H1 (cell line): Measurements from ENCODE around the gene ANK2. TPM values are rescaled to one million over a fixed set of nuclear protein-coding genes. Genes with fewer than 3 reads are reported as not detected.

ENCODE experiments used
- CTCF ChIA-PET: fragments of 300-600 bp; sonication (Branson Sonifier 250); formaldehyde crosslinking; loops from one replicate; lab custom pipeline; 2021; ENCODE audit not compliant: partially characterized antibody; lab: Charles Lee
- POLR2A ChIA-PET: fragments of 300-600 bp; sonication (Branson Sonifier 250); formaldehyde crosslinking; loops from one replicate; lab custom pipeline; 2021; ENCODE audit warnings: inconsistent platforms; ENCODE audit not compliant: partially characterized antibody; lab: Charles Lee
- DNase-seq, 2 experiments: peaks; one replicate each; pipeline versions ENCODE4 v3.0.0 to v3.0.0-alpha.2; 2010 to 2022; ENCODE audit warnings: low spot score in 2 of 2, low read depth in 1 of 2, mixed read lengths in 1 of 2
- FAIRE-seq: peaks from 2 replicates; lab custom pipeline; 2011; peaks lifted over from hg19 to GRCh38; lab: Jason Lieb, UNC
- H2AFZ ChIP-seq: 2 replicates; pipeline ENCODE4 v1.8.1; 2012; ENCODE audit warnings: low read length, inconsistent platforms
- H2AK5ac ChIP-seq: 2 replicates; pipeline ENCODE4 v1.6.1; 2013; ENCODE audit warnings: low read depth, low read length
- H2BK120ac ChIP-seq: replicated peaks from 2 replicates; pipeline ENCODE3; 2013; ENCODE audit warnings: low read depth, low read length, inconsistent platforms
- H2BK12ac ChIP-seq: 2 replicates; pipeline ENCODE4 v1.6.1; 2013; ENCODE audit warnings: low read depth, low read length
- H2BK15ac ChIP-seq: 2 replicates; pipeline ENCODE4 v1.6.1; 2013; ENCODE audit warnings: low read length
- H2BK20ac ChIP-seq: 2 replicates; pipeline ENCODE4 v1.6.1; 2013; ENCODE audit warnings: low read length
- H2BK5ac ChIP-seq: 2 replicates; pipeline ENCODE4 v1.6.1; 2013; ENCODE audit warnings: low read depth, low read length
- H3K14ac ChIP-seq: 2 replicates; pipeline ENCODE4 v1.6.1; 2013; ENCODE audit warnings: inconsistent platforms; ENCODE audit not compliant: insufficient read length
- H3K18ac ChIP-seq: 2 replicates; pipeline ENCODE4 v1.6.1; 2013; ENCODE audit warnings: low read length; ENCODE audit errors: extremely low read depth
- H3K23ac ChIP-seq: 2 replicates; pipeline ENCODE4 v1.6.1; 2013; ENCODE audit warnings: inconsistent platforms; ENCODE audit not compliant: insufficient read length
- H3K23me2 ChIP-seq: 2 replicates; pipeline ENCODE4 v1.6.1; 2013; ENCODE audit warnings: low read depth, low read length
- H3K27ac ChIP-seq: 2 replicates; pipeline ENCODE4 v1.6.1; 2011; ENCODE audit warnings: low read depth, low read length, inconsistent platforms
- H3K27me3 ChIP-seq, 4 experiments: replicated peaks in 1 of 4; 1 replicate in 1 of 4; 2 replicates in 3 of 4; pipeline versions ENCODE4 v1.6.1 to v1.8.1; 2011 to 2013; ENCODE audit warnings: low read length in 3 of 4, mild to moderate bottlenecking in 3 of 4, inconsistent platforms in 2 of 4, mixed read lengths in 2 of 4, moderate library complexity in 1 of 4; ENCODE audit not compliant: control insufficient read depth in 3 of 4, insufficient read depth in 3 of 4; ENCODE audit errors: extremely low read depth in 1 of 4
- H3K36me3 ChIP-seq, 4 experiments: 2 replicates each; pipeline versions ENCODE4 v1.6.1 to v1.8.1; 2011 to 2013; ENCODE audit warnings: mild to moderate bottlenecking in 4 of 4, low read length in 3 of 4, moderate library complexity in 2 of 4, control low read depth in 1 of 4, inconsistent platforms in 1 of 4; ENCODE audit not compliant: insufficient read depth in 4 of 4, control insufficient read depth in 2 of 4
- H3K4ac ChIP-seq: replicated peaks from 2 replicates; pipeline ENCODE3; 2013; ENCODE audit warnings: low read length, low read depth, mixed read lengths, inconsistent platforms; ENCODE audit not compliant: insufficient read length
- H3K4me1 ChIP-seq, 4 experiments: replicated peaks in 1 of 4; 1 replicate in 1 of 4; 2 replicates in 3 of 4; pipeline versions ENCODE4 v1.6.1 to v1.8.1; 2011 to 2013; ENCODE audit warnings: low read length in 3 of 4, inconsistent platforms in 2 of 4, mixed read lengths in 1 of 4; ENCODE audit not compliant: insufficient read depth in 4 of 4, control insufficient read depth in 3 of 4
- H3K4me2 ChIP-seq, 2 experiments: 2 replicates each; pipeline versions ENCODE4 v1.6.1 to v1.8.1; 2011 to 2013; ENCODE audit warnings: low read depth in 2 of 2, low read length in 2 of 2, control low read depth in 1 of 2, inconsistent platforms in 1 of 2, mild to moderate bottlenecking in 1 of 2; ENCODE audit not compliant: insufficient read depth in 1 of 2
- H3K4me3 ChIP-seq, 4 experiments: fragments of 200-600, 300-600 bp in 1 of 4; sonication (generic), shearing (Covaris generic), sonication (Bioruptor Twin) in 1 of 4; 2 replicates each; pipeline versions ENCODE4 v1.5.1 to v1.8.1; 2011 to 2016; ENCODE audit warnings: low read length in 4 of 4, low read depth in 3 of 4, control low read depth in 2 of 4, inconsistent platforms in 2 of 4, mild to moderate bottlenecking in 2 of 4, mixed read lengths in 1 of 4, moderate library complexity in 1 of 4; ENCODE audit not compliant: insufficient read depth in 2 of 4; ENCODE audit errors: extremely low read depth in 1 of 4
- H3K56ac ChIP-seq: replicated peaks from 2 replicates; pipeline ENCODE3; 2013; ENCODE audit warnings: low read depth, mild to moderate bottlenecking, mixed read lengths, low read length, inconsistent platforms; ENCODE audit not compliant: insufficient read length
- H3K79me1 ChIP-seq: 2 replicates; pipeline ENCODE4 v1.6.1; 2013; ENCODE audit warnings: low read depth, low read length, control low read depth
- H3K79me2 ChIP-seq, 2 experiments: 2 replicates each; pipeline versions ENCODE4 v1.6.1 to v1.8.1; 2012 to 2013; ENCODE audit warnings: low read length in 2 of 2, mild to moderate bottlenecking in 2 of 2, inconsistent platforms in 1 of 2; ENCODE audit not compliant: insufficient read depth in 2 of 2, control insufficient read depth in 1 of 2
- H3K9ac ChIP-seq, 4 experiments: replicated peaks in 1 of 4; 1 replicate in 1 of 4; 2 replicates in 3 of 4; pipeline versions ENCODE4 v1.6.1 to v1.8.1; 2011 to 2013; ENCODE audit warnings: low read depth in 3 of 4, low read length in 3 of 4, control low read depth in 2 of 4, mild to moderate bottlenecking in 2 of 4, moderate library complexity in 2 of 4, inconsistent platforms in 1 of 4; ENCODE audit errors: extremely low read depth in 1 of 4
- H3K9me3 ChIP-seq, 2 experiments: 2 replicates each; pipeline versions ENCODE4 v1.6.1 to v1.8.1; 2012 to 2013; ENCODE audit warnings: mild to moderate bottlenecking in 2 of 2, moderate library complexity in 2 of 2, control low read depth in 1 of 2, inconsistent platforms in 1 of 2, low read depth in 1 of 2, low read length in 1 of 2, mixed read lengths in 1 of 2; ENCODE audit not compliant: insufficient read depth in 2 of 2
- H4K20me1 ChIP-seq, 2 experiments: replicated peaks in 1 of 2; 2 replicates each; pipeline versions ENCODE3 to v1.8.1; 2011 to 2013; ENCODE audit warnings: inconsistent platforms in 2 of 2, low read length in 2 of 2, mild to moderate bottlenecking in 1 of 2; ENCODE audit not compliant: insufficient read depth in 2 of 2, control insufficient read depth in 1 of 2
- H4K5ac ChIP-seq: 2 replicates; pipeline ENCODE4 v1.6.1; 2013; ENCODE audit warnings: low read length, low read depth, mixed read lengths, inconsistent platforms; ENCODE audit not compliant: insufficient read length
- H4K8ac ChIP-seq: 2 replicates; pipeline ENCODE4 v1.8.0; 2013; ENCODE audit warnings: mild to moderate bottlenecking, moderate library complexity, low read length, inconsistent platforms; ENCODE audit not compliant: insufficient read depth; ENCODE audit errors: extremely low read depth
- H4K91ac ChIP-seq: replicated peaks from 2 replicates; pipeline ENCODE3; 2013; ENCODE audit warnings: low read length, mixed read lengths, inconsistent platforms; ENCODE audit not compliant: insufficient read length
- ASH2L ChIP-seq: fragments of 200-600, 300-600 bp; sonication (generic); IDR thresholded peaks from one replicate; pipeline ENCODE4 v1.7.1; 2017; ENCODE audit warnings: low read length
- EP300 ChIP-seq, 2 experiments: IDR thresholded peaks; 1 replicate in 1 of 2; 2 replicates in 1 of 2; pipeline ENCODE4 v1.6.1; 2011 to 2012; ENCODE audit warnings: low read depth in 2 of 2, low read length in 2 of 2, mild to moderate bottlenecking in 2 of 2, borderline replicate concordance in 1 of 2, inconsistent platforms in 1 of 2, moderate library complexity in 1 of 2
- GTF2F1 ChIP-seq: IDR thresholded peaks from 2 replicates; pipeline ENCODE4 v1.6.1; 2012; ENCODE audit warnings: low read depth, low read length, improper control_type of control experiment, borderline replicate concordance
- HDAC2 ChIP-seq, 2 experiments: fragments of 300-600 bp in 1 of 2; sonication (generic) in 1 of 2; IDR thresholded peaks; 2 replicates each; pipeline ENCODE4 v1.6.1; 2011 to 2012; ENCODE audit warnings: low read depth in 2 of 2, low read length in 2 of 2, mild to moderate bottlenecking in 2 of 2, moderate library complexity in 2 of 2, borderline replicate concordance in 1 of 2, inconsistent platforms in 1 of 2
- HDAC6 ChIP-seq: IDR thresholded peaks from one replicate; pipeline ENCODE4 v1.7.1; 2012; ENCODE audit warnings: low read depth, mild to moderate bottlenecking, inconsistent platforms, low read length, moderate library complexity
- JUN ChIP-seq: IDR thresholded peaks from 2 replicates; pipeline ENCODE4 v1.6.1; 2011; ENCODE audit warnings: low read depth, mild to moderate bottlenecking, improper control_type of control experiment, low read length
- KDM1A ChIP-seq: fragments of 200-600, 300-600 bp; sonication (generic); IDR thresholded peaks from 2 replicates; pipeline ENCODE4 v1.7.1; 2016; ENCODE audit warnings: mild to moderate bottlenecking, low read length, borderline replicate concordance
- RAD21 ChIP-seq, 2 experiments: IDR thresholded peaks in 1 of 2; conservative IDR thresholded peaks in 1 of 2; 2 replicates each; pipeline ENCODE4 v1.6.1; 2011; ENCODE audit warnings: low read depth in 2 of 2, low read length in 2 of 2, improper control_type of control experiment in 1 of 2, inconsistent platforms in 1 of 2, mild to moderate bottlenecking in 1 of 2, moderate library complexity in 1 of 2
- SP4 ChIP-seq: IDR thresholded peaks from 2 replicates; pipeline ENCODE4 v1.6.1; 2012; ENCODE audit warnings: low read length, inconsistent platforms
- SRF ChIP-seq: IDR thresholded peaks from 2 replicates; pipeline ENCODE4 v1.6.1; 2011; ENCODE audit warnings: mild to moderate bottlenecking, low read depth, low read length, moderate library complexity
- TAF7 ChIP-seq: optimal IDR thresholded peaks from 2 replicates; pipeline ENCODE3; 2011; ENCODE audit warnings: low read depth, mild to moderate bottlenecking, inconsistent platforms, low read length, moderate library complexity, borderline replicate concordance
- WGBS, 2 experiments: shearing (Covaris generic) in 1 of 2; methylation state at CpG; one replicate each; pipeline versions ENCODE4 v1.1.6 to v1.1.7; 2013 to 2015; ENCODE audit warnings: low lambda C conversion rate in 2 of 2, mixed read lengths in 2 of 2, inconsistent platforms in 1 of 2, low coverage in 1 of 2, missing lambda C conversion rate in 1 of 2; ENCODE audit not compliant: insufficient replicate concordance in 2 of 2, insufficient coverage in 1 of 2, insufficient read length in 1 of 2; ENCODE audit errors: extremely low coverage in 1 of 2, missing lambda C conversion rate in 1 of 2; 5-methylcytosine and 5-hydroxymethylcytosine counted together
- polyA plus RNA-seq, 7 experiments: library from polyadenylated mRNA; depleted of rRNA in 3 of 7; stranded (reverse) in 5 of 7; unstranded in 2 of 7; fragments of >200 nt in 5 of 7; fragments of 200-250 nt in 2 of 7; gene quantifications; 1 replicate in 5 of 7; 2 replicates in 1 of 7; 4 replicates in 1 of 7; pipeline versions ENCODE4 v1.2.1 to v1.2.3, GENCODE V29; 2011 to 2013; ENCODE audit warnings: missing spikeins in 2 of 7, mixed read lengths in 2 of 7
- total RNA-seq: library from RNA; stranded (reverse); fragmentation: NEBNext Ultra II Directional; extraction: Animal tissue kit (Norgen Biotek cat#: 25700); gene quantifications from 2 replicates; pipeline ENCODE4 v1.2.1, GENCODE V29; 2021

ANK2 gene
- total and polyA plus RNA-seq, 2 of the 8 experiments (the other 6 are each of a cell fraction or from before 2014, with no cell fraction given), result 14.2 to 35.1 TPM

DNA sequence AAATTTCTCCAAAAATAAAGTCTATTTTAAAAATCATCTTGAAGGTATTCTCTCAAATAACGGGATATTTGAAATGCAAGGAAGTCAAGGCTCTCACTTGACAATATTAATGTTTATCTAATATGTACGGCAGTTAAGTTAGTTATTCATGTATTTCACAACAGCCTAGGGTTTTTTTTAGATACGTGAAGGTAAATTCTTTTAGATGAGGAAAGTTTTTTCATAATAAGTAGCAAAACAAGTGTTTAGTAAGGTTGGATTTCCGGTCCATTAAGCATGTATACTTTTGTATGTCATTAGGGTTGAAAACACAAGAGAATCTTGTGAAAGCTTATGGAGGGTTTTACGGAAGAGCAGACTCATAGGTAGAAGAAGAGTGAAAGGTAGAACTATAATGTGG, 273.3 kb downstream of the ANK2 start:
- H2BK5ac ChIP-seq, result no peak overlapping the region
- H2BK20ac ChIP-seq, result no peak overlapping the region
- no peak overlapping the region for H2AFZ ChIP-seq
- 88% methylated on average over 5 of the region's 5 CpGs; no CpG with 5 or more reads in 1 of the 2 experiments for WGBS, 2 experiments
- no peak overlapping the region for H2AK5ac ChIP-seq
- H3K4ac ChIP-seq, result no peak overlapping the region
- no peak overlapping the region for H2BK12ac ChIP-seq
- H4K5ac ChIP-seq, result no peak overlapping the region
- H3K23me2 ChIP-seq, result no peaks in the 10 kb centered on the region
- H3K4me3 ChIP-seq, result no peak overlapping the region
- ChIA-PET POLR2A (no interaction called here), CTCF (no interaction called here)
- no peaks in the 10 kb centered on the region for H3K79me1 ChIP-seq
- H3K9me3 ChIP-seq, result no peaks in the 10 kb centered on the region
- H3K36me3 ChIP-seq, result peaks cover 0 to 25% (median 9%) of the 10 kb centered on the region in 4 experiments; a peak in 5 of 8 replicates
- H3K18ac ChIP-seq, result no peak overlapping the region
- TF ChIP-seq SRF (no peak), HDAC6 (no peak), KDM1A (no peak), HDAC2 (IDR thresholded peaks at IDR 0.05; ENCODE audit: borderline replicate concordance in 1 of 2, low read depth in 2 of 2, low read length in 2 of 2) (no peak), SP4 (no peak), RAD21 (IDR thresholded peaks at IDR 0.05 in 1 of 2, conservative IDR thresholded peaks at IDR 0.05 in 1 of 2; ENCODE audit: low read depth in 2 of 2, low read length in 2 of 2) (no peak), TAF7 (no peak), EP300 (IDR thresholded peaks at IDR 0.05; ENCODE audit: borderline replicate concordance in 1 of 2, low read depth in 2 of 2, low read length in 2 of 2) (no peak), GTF2F1 (no peak), JUN (no peak), ASH2L (no peak)
- H4K91ac ChIP-seq, result no peak overlapping the region
- H4K8ac ChIP-seq, result no peak overlapping the region
- H3K79me2 ChIP-seq, result no peaks in the 10 kb centered on the region
- H4K20me1 ChIP-seq, result no peaks in the 10 kb centered on the region
- FAIRE-seq (no peak), DNase-seq (no peak)
- no peak overlapping the region for H2BK120ac ChIP-seq
- no peak overlapping the region for H3K27ac ChIP-seq
- no peak overlapping the region for H3K4me2 ChIP-seq
- H3K4me1 ChIP-seq, result no peaks in the 10 kb centered on the region
- no peak overlapping the region for H3K9ac ChIP-seq
- no peak overlapping the region for H2BK15ac ChIP-seq
- H3K56ac ChIP-seq, result no peak overlapping the region
- no peak overlapping the region for H3K23ac ChIP-seq
- H3K27me3 ChIP-seq, result no peaks in the 10 kb centered on the region
- H3K14ac ChIP-seq, result no peak overlapping the region
